Endothelial cell of umbilical vein (primary cell): ENCODE measurements around the gene BASP1.

ENCODE experiments used
- CTCF ChIP-seq, 2 donors: IDR thresholded peaks; 1 replicate in 1 of 2; 2 replicates in 1 of 2; pipeline ENCODE4 v1.5.1; 2011; ENCODE audit warnings: low read length in 2 of 2, mild to moderate bottlenecking in 2 of 2, moderate library complexity in 2 of 2, control low read depth in 1 of 2, inconsistent platforms in 1 of 2, low read depth in 1 of 2; ENCODE audit not compliant: insufficient read depth in 1 of 2; ENCODE audit errors: extremely low read depth in 1 of 2
- GATA2 ChIP-seq: IDR thresholded peaks from 2 replicates; pipeline ENCODE4 v1.7.0; 2011; ENCODE audit warnings: low read depth, mild to moderate bottlenecking, moderate library complexity, mixed read lengths, low read length; ENCODE audit not compliant: insufficient read length, insufficient read depth
- JUN ChIP-seq: IDR thresholded peaks from 2 replicates; pipeline ENCODE4 v1.6.1; 2011; ENCODE audit warnings: borderline replicate concordance, low read depth; ENCODE audit not compliant: insufficient read length, insufficient read depth
- POLR2A ChIP-seq: IDR thresholded peaks from 2 replicates; pipeline ENCODE4 v1.6.1; 2012; ENCODE audit warnings: low read depth, mild to moderate bottlenecking, control low read depth, low read length

- TF ChIP-seq CTCF (IDR thresholded peaks at IDR 0.05; ENCODE audit: extremely low read depth in 1 of 2, insufficient read depth in 1 of 2, low read depth in 1 of 2, low read length in 2 of 2): no peak
- TF ChIP-seq POLR2A: no peak
- no peak for TF ChIP-seq JUN
- TF ChIP-seq GATA2: no peak
These were observed 51.8 kb downstream of the BASP1 start for GRCh38 chr5:17269201-17269600.
